HL-60 (cell line): ENCODE measurements around the gene TRAF1.

ENCODE experiments used
- DNase-seq, 2 experiments: peaks; one replicate each; pipeline ENCODE4 v3.0.0-alpha.2; 2010 to 2020; ENCODE audit warnings: low read depth in 1 of 2, low spot score in 1 of 2
- H3K27ac ChIP-seq: fragments of 250-450 bp; sonication (Bioruptor Pico); replicated peaks from 2 replicates; pipeline ENCODE4 v1.5.1; 2020; ENCODE audit warnings: mild to moderate bottlenecking, moderate library complexity
- H3K27me3 ChIP-seq: fragments of 250-450 bp; sonication (Bioruptor Pico); 2 replicates; pipeline ENCODE4 v1.5.1; 2021; ENCODE audit warnings: mild to moderate bottlenecking, moderate library complexity; ENCODE audit not compliant: insufficient read depth, poor library complexity, severe bottlenecking
- H3K4me3 ChIP-seq: replicated peaks from 2 replicates; pipeline ENCODE4 v1.5.1; 2011; ENCODE audit warnings: mild to moderate bottlenecking, control low read depth, low read length; ENCODE audit not compliant: insufficient read depth
- CTCF ChIP-seq: IDR thresholded peaks from one replicate; pipeline ENCODE4 v1.5.1; 2011; ENCODE audit warnings: low read length, control low read depth, inconsistent platforms; ENCODE audit not compliant: insufficient read depth
- GABPA ChIP-seq: IDR thresholded peaks from 2 replicates; pipeline ENCODE4 v1.6.1; 2012; ENCODE audit warnings: low read depth
- POLR2AphosphoS5 ChIP-seq: IDR thresholded peaks from 2 replicates; pipeline ENCODE4 v1.6.1; 2012; ENCODE audit warnings: low read depth
- REST ChIP-seq: IDR thresholded peaks from 2 replicates; pipeline ENCODE4 v1.6.1; 2012; ENCODE audit warnings: low read depth; ENCODE audit not compliant: insufficient replicate concordance
- SPI1 ChIP-seq: IDR thresholded peaks from 2 replicates; pipeline ENCODE4 v1.6.1; 2012; ENCODE audit warnings: low read depth, mild to moderate bottlenecking, borderline replicate concordance

TRAF1 gene

GRCh38 chr9:120932086-120932823, 5.7 kb upstream of the TRAF1 start:
- no peaks in the 10 kb centered on the region for H3K27me3 ChIP-seq
- peak overlapping the region; percentile 48 for H3K27ac ChIP-seq
- H3K4me3 ChIP-seq: no peak overlapping the region
- TF ChIP-seq CTCF (no peak), POLR2AphosphoS5 (no peak), GABPA (no peak), REST (no peak), SPI1 (no peak)
- DNase-seq: no peak

GRCh38 chr9:120931231-120932085, 4.9 kb upstream of the TRAF1 start:
- no peaks in the 10 kb centered on the region for H3K27me3 ChIP-seq
- DNase-seq: peak in 1 of 2 experiments; percentile 63
- TF ChIP-seq SPI1 (peak; percentile 73), REST (no peak)
- peak overlapping the region; percentile 48 for H3K27ac ChIP-seq
- no peak overlapping the region for H3K4me3 ChIP-seq

GRCh38 chr9:120929229-120929791, 2.7 kb upstream of the TRAF1 start:
- DNase-seq: no peak
- Histone ChIP-seq H3K4me3 (peak overlapping the region; percentile 47), H3K27ac (peak overlapping the region; percentile 74), H3K27me3 (no peaks in the 10 kb centered on the region)
- TF ChIP-seq POLR2AphosphoS5 (no peak), CTCF (no peak), SPI1 (no peak), REST (no peak), GABPA (no peak)
